Endothelial cell of umbilical vein (primary cell): ENCODE measurements around the gene SH3GLB2.

ENCODE experiments used
- EZH2 ChIP-seq: IDR thresholded peaks from 2 replicates; pipeline ENCODE4 v1.6.1; 2012; ENCODE audit warnings: borderline replicate concordance, low read depth, mild to moderate bottlenecking, moderate library complexity, low read length, inconsistent platforms; ENCODE audit not compliant: severe bottlenecking
- FOS ChIP-seq: IDR thresholded peaks from 2 replicates; pipeline ENCODE4 v1.6.1; 2011; ENCODE audit warnings: mild to moderate bottlenecking, low read length, moderate library complexity, borderline replicate concordance; ENCODE audit not compliant: insufficient read depth
- JUN ChIP-seq: IDR thresholded peaks from 2 replicates; pipeline ENCODE4 v1.6.1; 2011; ENCODE audit warnings: borderline replicate concordance, low read depth; ENCODE audit not compliant: insufficient read length, insufficient read depth
- MAX ChIP-seq: IDR thresholded peaks from 2 replicates; pipeline ENCODE4 v1.6.1; 2011; ENCODE audit not compliant: insufficient read depth, insufficient read length
- MYC ChIP-seq: IDR thresholded peaks from one replicate; pipeline ENCODE4 v1.6.1; 2011; ENCODE audit warnings: mild to moderate bottlenecking, low read depth, low read length
- POLR2A ChIP-seq: IDR thresholded peaks from 2 replicates; pipeline ENCODE4 v1.6.1; 2012; ENCODE audit warnings: low read depth, mild to moderate bottlenecking, control low read depth, low read length
- POLR2AphosphoS5 ChIP-seq: IDR thresholded peaks from 2 replicates; pipeline ENCODE4 v1.6.1; 2012; ENCODE audit warnings: low read depth, mild to moderate bottlenecking, control low read depth, low read length, moderate library complexity; ENCODE audit not compliant: insufficient read depth
- TF ChIP-seq, protein P1 (sequence below), 2 donors: IDR thresholded peaks; 1 replicate in 1 of 2; 2 replicates in 1 of 2; pipeline ENCODE4 v1.5.1; 2011; ENCODE audit warnings: low read length in 2 of 2, mild to moderate bottlenecking in 2 of 2, moderate library complexity in 2 of 2, control low read depth in 1 of 2, inconsistent platforms in 1 of 2, low read depth in 1 of 2; ENCODE audit not compliant: insufficient read depth in 1 of 2; ENCODE audit errors: extremely low read depth in 1 of 2

DNA sequence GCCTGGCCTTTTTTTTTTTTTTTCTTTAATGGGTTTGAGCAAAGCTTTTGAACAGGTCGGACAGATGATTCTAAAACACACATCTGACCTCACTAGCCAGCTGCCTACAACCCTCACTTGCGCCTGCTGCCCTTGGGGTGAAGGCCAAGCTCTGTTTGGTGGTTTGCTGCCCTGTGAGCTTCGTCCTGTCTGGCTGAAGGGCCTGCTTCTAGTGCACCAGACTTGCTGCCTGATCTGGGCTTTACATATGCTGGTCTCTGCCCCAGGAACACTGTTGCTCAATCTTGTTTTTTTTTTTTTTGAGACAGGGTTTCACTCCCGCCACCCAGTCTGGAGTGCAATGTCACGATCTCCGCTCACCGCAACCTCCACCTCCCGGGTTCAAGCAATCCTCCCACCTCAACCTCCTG, 36.4 kb upstream of the SH3GLB2 start:
- no peak for TF ChIP-seq JUN
- TF ChIP-seq, protein P1, sequence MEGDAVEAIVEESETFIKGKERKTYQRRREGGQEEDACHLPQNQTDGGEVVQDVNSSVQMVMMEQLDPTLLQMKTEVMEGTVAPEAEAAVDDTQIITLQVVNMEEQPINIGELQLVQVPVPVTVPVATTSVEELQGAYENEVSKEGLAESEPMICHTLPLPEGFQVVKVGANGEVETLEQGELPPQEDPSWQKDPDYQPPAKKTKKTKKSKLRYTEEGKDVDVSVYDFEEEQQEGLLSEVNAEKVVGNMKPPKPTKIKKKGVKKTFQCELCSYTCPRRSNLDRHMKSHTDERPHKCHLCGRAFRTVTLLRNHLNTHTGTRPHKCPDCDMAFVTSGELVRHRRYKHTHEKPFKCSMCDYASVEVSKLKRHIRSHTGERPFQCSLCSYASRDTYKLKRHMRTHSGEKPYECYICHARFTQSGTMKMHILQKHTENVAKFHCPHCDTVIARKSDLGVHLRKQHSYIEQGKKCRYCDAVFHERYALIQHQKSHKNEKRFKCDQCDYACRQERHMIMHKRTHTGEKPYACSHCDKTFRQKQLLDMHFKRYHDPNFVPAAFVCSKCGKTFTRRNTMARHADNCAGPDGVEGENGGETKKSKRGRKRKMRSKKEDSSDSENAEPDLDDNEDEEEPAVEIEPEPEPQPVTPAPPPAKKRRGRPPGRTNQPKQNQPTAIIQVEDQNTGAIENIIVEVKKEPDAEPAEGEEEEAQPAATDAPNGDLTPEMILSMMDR (IDR thresholded peaks at IDR 0.05; ENCODE audit: extremely low read depth in 1 of 2, insufficient read depth in 1 of 2, low read depth in 1 of 2, low read length in 2 of 2) = no peak
- TF ChIP-seq EZH2 = no peak
- no peak for TF ChIP-seq POLR2A
- TF ChIP-seq POLR2AphosphoS5 = no peak
- no peak for TF ChIP-seq FOS
- no peak for TF ChIP-seq MAX
- no peak for TF ChIP-seq MYC
